CD14-positive monocyte (primary cell): Measurements from ENCODE around the gene ETV4. TPM values are rescaled to one million over a fixed set of nuclear protein-coding genes. Genes with fewer than 3 reads are reported as not detected.

Experiments used
- DNase-seq, 3 donors: peaks; one replicate each; pipeline ENCODE4 v3.0.0-alpha.2; 2011 to 2022
- H2AFZ ChIP-seq: 2 replicates; pipeline ENCODE4 v1.6.0; 2012; ENCODE audit warnings: mild to moderate bottlenecking, low read depth, low read length, inconsistent platforms; ENCODE audit not compliant: insufficient read depth, poor library complexity, severe bottlenecking
- H3K27ac ChIP-seq, 2 donors: 1 replicate in 1 of 2; 2 replicates in 1 of 2; pipeline ENCODE4 v1.5.1; 2012 to 2013; ENCODE audit warnings: low read length in 2 of 2, control low read depth in 1 of 2, inconsistent platforms in 1 of 2, low read depth in 1 of 2, mild to moderate bottlenecking in 1 of 2
- H3K27me3 ChIP-seq, 2 donors: one replicate each; pipeline versions ENCODE4 v1.6.0 to v1.6.1; 2011 to 2013; ENCODE audit warnings: low read length in 2 of 2; ENCODE audit not compliant: control insufficient read depth in 2 of 2, insufficient read depth in 2 of 2
- H3K36me3 ChIP-seq, 2 donors: replicated peaks in 1 of 2; 1 replicate in 1 of 2; 2 replicates in 1 of 2; pipeline versions ENCODE4 v1.5.1 to v1.6.1; 2012 to 2013; ENCODE audit warnings: low read length in 2 of 2, control low read depth in 1 of 2, inconsistent platforms in 1 of 2, mild to moderate bottlenecking in 1 of 2; ENCODE audit not compliant: insufficient read depth in 2 of 2, control insufficient read depth in 1 of 2
- H3K4me1 ChIP-seq, 2 donors: 1 replicate in 1 of 2; 2 replicates in 1 of 2; pipeline versions ENCODE4 v1.5.1 to v1.6.1; 2012 to 2013; ENCODE audit warnings: low read length in 2 of 2, control low read depth in 1 of 2, inconsistent platforms in 1 of 2, mild to moderate bottlenecking in 1 of 2, moderate library complexity in 1 of 2; ENCODE audit not compliant: insufficient read depth in 2 of 2, control insufficient read depth in 1 of 2
- H3K4me2 ChIP-seq: replicated peaks from 2 replicates; pipeline ENCODE3; 2012; ENCODE audit warnings: low read length, moderate library complexity, mild to moderate bottlenecking; ENCODE audit not compliant: poor library complexity, severe bottlenecking; ENCODE audit errors: extremely low read depth
- H3K4me3 ChIP-seq, 3 experiments: fragments of 200-600 bp in 1 of 3; sonication (generic) in 1 of 3; replicated peaks in 1 of 3; 1 replicate in 2 of 3; 2 replicates in 1 of 3; pipeline ENCODE4 v1.5.1; 2011 to 2013; ENCODE audit warnings: low read length in 3 of 3, mild to moderate bottlenecking in 3 of 3, control low read depth in 2 of 3, low read depth in 2 of 3, inconsistent platforms in 1 of 3, moderate library complexity in 1 of 3
- H3K79me2 ChIP-seq: 2 replicates; pipeline ENCODE4 v1.6.0; 2012; ENCODE audit warnings: mild to moderate bottlenecking, control low read depth, inconsistent platforms, low read length, moderate library complexity; ENCODE audit not compliant: insufficient read depth
- H3K9ac ChIP-seq: 2 replicates; pipeline ENCODE4 v1.6.0; 2017; ENCODE audit warnings: low read length, mild to moderate bottlenecking; ENCODE audit not compliant: insufficient read depth, poor library complexity, severe bottlenecking
- H3K9me3 ChIP-seq, 2 donors: replicated peaks in 1 of 2; 1 replicate in 1 of 2; 2 replicates in 1 of 2; pipeline versions ENCODE4 v1.5.1 to v1.6.1; 2012 to 2013; ENCODE audit warnings: low read length in 2 of 2, control low read depth in 1 of 2; ENCODE audit not compliant: control insufficient read depth in 1 of 2, insufficient read depth in 1 of 2
- H4K20me1 ChIP-seq: 2 replicates; pipeline ENCODE4 v1.6.0; 2012; ENCODE audit warnings: mild to moderate bottlenecking, low read length, control low read depth, moderate library complexity; ENCODE audit not compliant: insufficient read depth
- H3K27ac Mint-ChIP-seq, 7 donors: one replicate each; pipeline ENCODE4 v1.8.0; 2020; ENCODE audit warnings: mild to moderate bottlenecking in 7 of 7, mixed read lengths in 7 of 7, moderate library complexity in 6 of 7, inconsistent platforms in 2 of 7
- H3K27me3 Mint-ChIP-seq, 3 donors: one replicate each; pipeline ENCODE4 v1.8.0; 2021 to 2022; ENCODE audit warnings: low read depth in 3 of 3, mild to moderate bottlenecking in 3 of 3, mixed read lengths in 3 of 3, moderate library complexity in 3 of 3, inconsistent platforms in 1 of 3
- H3K36me3 Mint-ChIP-seq, 2 donors: one replicate each; pipeline ENCODE4 v1.8.0; 2020; ENCODE audit warnings: mixed read lengths in 2 of 2, inconsistent platforms in 1 of 2, mild to moderate bottlenecking in 1 of 2
- H3K4me1 Mint-ChIP-seq: one replicate; pipeline ENCODE4 v1.8.0; 2020; ENCODE audit warnings: mild to moderate bottlenecking, mixed read lengths
- H3K4me3 Mint-ChIP-seq, 2 donors: one replicate each; pipeline ENCODE4 v1.8.0; 2020; ENCODE audit warnings: mild to moderate bottlenecking in 2 of 2, mixed read lengths in 2 of 2, moderate library complexity in 1 of 2
- H3K9me3 Mint-ChIP-seq, 7 donors: one replicate each; pipeline ENCODE4 v1.8.0; 2020 to 2022; ENCODE audit warnings: mixed read lengths in 7 of 7, mild to moderate bottlenecking in 6 of 7, moderate library complexity in 6 of 7, inconsistent platforms in 2 of 7
- WGBS: methylation state at CpG from one replicate; pipeline ENCODE4 v1.1.5; 2013; ENCODE audit warnings: missing lambda C conversion rate; ENCODE audit not compliant: insufficient coverage; 5-methylcytosine and 5-hydroxymethylcytosine counted together
- intact Hi-C, 2 donors: fragments of 100-400 bp; cut with micrococcal nuclease; formaldehyde crosslinking; loops; one replicate each; pipeline versions ENCODE4 v1.15.0 to v1.15.1; 2023
- polyA plus RNA-seq, 3 donors: library from polyadenylated mRNA; depleted of rRNA in 1 of 3; unstranded in 2 of 3; stranded (reverse) in 1 of 3; fragments of 300-500 nt in 2 of 3; fragments of >200 nt in 1 of 3; fragmentation: Illumina TruSeq in 2 of 3; gene quantifications; 1 replicate in 2 of 3; 2 replicates in 1 of 3; pipeline ENCODE4 v1.2.3, GENCODE V29; 2012 to 2021
- TF ChIP-seq, protein P1 (sequence below): fragments of 200-600 bp; IDR thresholded peaks from one replicate; pipeline ENCODE4 v1.8.0; 2022; ENCODE audit warnings: antibody characterized with exemption, mild to moderate bottlenecking

ETV4 gene
- polyA plus RNA-seq, 3 donors = not detected

GRCh38 chr17:43573579-43574321 lies 27.6 kb upstream of the ETV4 start:
- no peaks in the 10 kb centered on the region for H3K79me2 ChIP-seq
- DNase-seq = no peak
- intact Hi-C loops = no loop called here
- no peaks in the 10 kb centered on the region for H4K20me1 ChIP-seq
- WGBS = 76% methylated on average over 5 of the region's 7 CpGs
- no peaks in the 10 kb centered on the region for H3K9me3 ChIP-seq
- no peak overlapping the region for H3K27ac ChIP-seq
- no peaks in the 10 kb centered on the region for H3K36me3 ChIP-seq
- Mint-ChIP-seq H3K36me3 (no peaks in the 10 kb centered on the region), H3K4me3 (no peak overlapping the region), H3K27me3 (peaks cover 7 to 19% (median 17%) of the 10 kb centered on the region in 3 donors), H3K27ac (no peak overlapping the region), H3K4me1 (peaks cover 3% of the 10 kb centered on the region), H3K9me3 (no peaks in the 10 kb centered on the region)
- TF ChIP-seq, protein P1, sequence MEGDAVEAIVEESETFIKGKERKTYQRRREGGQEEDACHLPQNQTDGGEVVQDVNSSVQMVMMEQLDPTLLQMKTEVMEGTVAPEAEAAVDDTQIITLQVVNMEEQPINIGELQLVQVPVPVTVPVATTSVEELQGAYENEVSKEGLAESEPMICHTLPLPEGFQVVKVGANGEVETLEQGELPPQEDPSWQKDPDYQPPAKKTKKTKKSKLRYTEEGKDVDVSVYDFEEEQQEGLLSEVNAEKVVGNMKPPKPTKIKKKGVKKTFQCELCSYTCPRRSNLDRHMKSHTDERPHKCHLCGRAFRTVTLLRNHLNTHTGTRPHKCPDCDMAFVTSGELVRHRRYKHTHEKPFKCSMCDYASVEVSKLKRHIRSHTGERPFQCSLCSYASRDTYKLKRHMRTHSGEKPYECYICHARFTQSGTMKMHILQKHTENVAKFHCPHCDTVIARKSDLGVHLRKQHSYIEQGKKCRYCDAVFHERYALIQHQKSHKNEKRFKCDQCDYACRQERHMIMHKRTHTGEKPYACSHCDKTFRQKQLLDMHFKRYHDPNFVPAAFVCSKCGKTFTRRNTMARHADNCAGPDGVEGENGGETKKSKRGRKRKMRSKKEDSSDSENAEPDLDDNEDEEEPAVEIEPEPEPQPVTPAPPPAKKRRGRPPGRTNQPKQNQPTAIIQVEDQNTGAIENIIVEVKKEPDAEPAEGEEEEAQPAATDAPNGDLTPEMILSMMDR = no peak
- no peak overlapping the region for H3K4me2 ChIP-seq
- no peaks in the 10 kb centered on the region for H3K4me1 ChIP-seq
- no peak overlapping the region for H3K9ac ChIP-seq
- no peak overlapping the region for H2AFZ ChIP-seq
- no peak overlapping the region for H3K4me3 ChIP-seq
- peaks cover 0 to 5% of the 10 kb centered on the region in 2 donors for H3K27me3 ChIP-seq

DNA sequence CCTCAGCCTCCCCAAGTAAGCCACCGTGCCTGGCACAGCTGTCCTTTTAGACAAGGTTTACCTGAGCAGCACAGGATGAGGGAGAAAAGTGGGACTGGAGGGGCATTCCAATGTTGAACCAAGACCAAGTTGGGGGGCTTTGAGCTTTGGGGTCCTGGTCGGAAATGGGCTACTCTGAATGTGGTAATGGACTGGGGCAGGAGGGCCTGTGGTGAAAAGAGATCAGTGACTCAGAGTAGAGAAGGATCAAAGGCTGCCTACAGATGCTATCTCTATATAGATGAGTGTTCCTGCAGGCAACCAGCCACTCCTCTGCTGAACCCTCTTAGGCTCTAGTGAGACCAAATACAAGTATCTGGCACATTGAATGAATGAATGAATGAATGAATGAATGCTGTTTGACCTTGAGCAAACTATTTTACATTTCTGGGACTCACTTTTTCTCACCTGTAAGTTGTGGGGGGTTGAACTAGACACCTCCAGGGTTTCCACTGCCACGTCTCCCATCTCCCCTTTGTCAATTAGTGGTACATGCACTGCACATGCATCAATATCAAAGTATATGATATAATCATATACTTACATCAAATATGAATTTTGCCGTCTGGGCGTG lies 26.3 kb upstream of the ETV4 start:
- WGBS = 100% methylated on average over 3 of the region's 5 CpGs
- Histone ChIP-seq H3K79me2 (no peaks in the 10 kb centered on the region), H4K20me1 (no peaks in the 10 kb centered on the region), H3K9me3 (no peaks in the 10 kb centered on the region), H3K27me3 (peaks cover 0 to 2% of the 10 kb centered on the region in 2 donors), H3K4me1 (no peaks in the 10 kb centered on the region), H3K9ac (no peak overlapping the region), H3K4me3 (no peak overlapping the region), H3K36me3 (no peaks in the 10 kb centered on the region), H2AFZ (no peak overlapping the region), H3K27ac (no peak overlapping the region), H3K4me2 (no peak overlapping the region)
- Mint-ChIP-seq H3K27ac (no peak overlapping the region), H3K9me3 (no peaks in the 10 kb centered on the region), H3K4me1 (no peaks in the 10 kb centered on the region), H3K36me3 (no peaks in the 10 kb centered on the region), H3K4me3 (no peak overlapping the region), H3K27me3 (peaks cover 7 to 11% (median 10%) of the 10 kb centered on the region in 3 donors)
- TF ChIP-seq, protein P1 = no peak
- intact Hi-C loops = no loop called here
- DNase-seq = no peak
